GM12878 (cell line): Measurements from ENCODE around the gene SMURF1. TPM values are rescaled to one million over a fixed set of nuclear protein-coding genes. Genes with fewer than 3 reads are reported as not detected.

Experiments
- ATAC-seq: fragments of 200-7000 bp; cut with Tn5 transposase; 3 replicates; pipeline ENCODE4 v1.9.1; 2020; ENCODE audit warnings: mild to moderate bottlenecking, moderate library complexity
- BruUV-seq: library from RNA; stranded (reverse); fragments of 400-500 nt; replicated peaks from 2 replicates; lab custom pipeline; 2021; lab: Mats Ljungman, UMichigan
- CTCF ChIA-PET: fragments of 300-600 bp; sonication (Branson Sonifier 250); formaldehyde crosslinking; extraction: SDS; loops from one replicate; lab custom pipeline; 2021; ENCODE audit warnings: inconsistent platforms; lab: Yijun Ruan, JAX
- POLR2A ChIA-PET: fragments of 350-600 bp; formaldehyde crosslinking; extraction: SDS; loops from one replicate; lab custom pipeline; 2021; ENCODE audit warnings: inconsistent platforms; lab: Charles Lee
- RAD21 ChIA-PET: fragments of 300-600 bp; sonication (Branson Sonifier 250); formaldehyde crosslinking; loops from one replicate; lab custom pipeline; 2023; ENCODE audit warnings: antibody characterized with exemption; ENCODE audit not compliant: unreplicated experiment; lab: Charles Lee
- SMC1A ChIA-PET: fragments of 300-600 bp; sonication (Branson Sonifier 250); formaldehyde crosslinking; loops from one replicate; lab custom pipeline; 2023; ENCODE audit not compliant: unreplicated experiment, uncharacterized antibody; lab: Charles Lee
- DNase-seq: peaks from one replicate; pipeline ENCODE4 v3.0.0-alpha.2; 2011; ENCODE audit warnings: low read depth, low spot score
- FAIRE-seq: peaks from 3 replicates; lab custom pipeline; 2011; peaks lifted over from hg19 to GRCh38; lab: Jason Lieb, UNC
- H2AFZ ChIP-seq: 2 replicates; pipeline ENCODE4 v1.6.0; 2011; ENCODE audit warnings: low read depth, low read length, control low read depth; ENCODE audit not compliant: control insufficient read depth
- H3K27ac ChIP-seq: 2 replicates; pipeline ENCODE4 v1.5.1; 2011; ENCODE audit warnings: control low read depth; ENCODE audit not compliant: control insufficient read depth, insufficient read depth
- H3K27me3 ChIP-seq, 2 experiments: replicated peaks in 1 of 2; 2 replicates each; pipeline versions ENCODE4 v1.6.0 to v1.6.1; 2011; ENCODE audit warnings: low read length in 1 of 2; ENCODE audit not compliant: control insufficient read depth in 2 of 2, insufficient read depth in 2 of 2
- H3K36me3 ChIP-seq, 2 experiments: 2 replicates each; pipeline ENCODE4 v1.5.1; 2011; ENCODE audit warnings: low read length in 1 of 2; ENCODE audit not compliant: control insufficient read depth in 2 of 2, insufficient read depth in 2 of 2
- H3K4me1 ChIP-seq: 2 replicates; pipeline ENCODE4 v1.6.1; 2011; ENCODE audit warnings: mild to moderate bottlenecking, low read length, moderate library complexity, mixed read lengths; ENCODE audit not compliant: control insufficient read depth, insufficient read depth
- H3K4me2 ChIP-seq: 2 replicates; pipeline ENCODE4 v1.6.0; 2011; ENCODE audit warnings: control low read depth; ENCODE audit not compliant: control insufficient read depth, insufficient read depth
- H3K4me3 ChIP-seq: fragments of 200-600 bp; sonication (generic); 2 replicates; pipeline ENCODE4 v1.5.1; 2016
- H3K79me2 ChIP-seq: 2 replicates; pipeline ENCODE4 v1.6.0; 2011; ENCODE audit warnings: low read length; ENCODE audit not compliant: control insufficient read depth, insufficient read depth
- H3K9ac ChIP-seq: 2 replicates; pipeline ENCODE4 v1.8.0; 2011; ENCODE audit warnings: low read length, control low read depth, mixed read lengths; ENCODE audit not compliant: control insufficient read depth, insufficient read depth
- H3K9me3 ChIP-seq: replicated peaks from 3 replicates; pipeline ENCODE4 v1.5.1; 2011; ENCODE audit warnings: mild to moderate bottlenecking, low read length; ENCODE audit not compliant: control insufficient read depth, insufficient read depth
- H4K20me1 ChIP-seq: 2 replicates; pipeline ENCODE4 v1.6.0; 2011; ENCODE audit not compliant: control insufficient read depth, insufficient read depth
- CBX5 ChIP-seq: sonication (generic); IDR thresholded peaks from 2 replicates; pipeline ENCODE4 v1.6.1; 2016; ENCODE audit warnings: low read depth, moderate library complexity, mild to moderate bottlenecking, inconsistent platforms
- EED ChIP-seq: sonication (generic); IDR thresholded peaks from 2 replicates; pipeline ENCODE4 v1.6.1; 2016; ENCODE audit warnings: antibody characterized with exemption, low read depth
- MXI1 ChIP-seq: fragments of 150-350 bp; IDR thresholded peaks from 2 replicates; pipeline ENCODE4 v1.6.1; 2011; ENCODE audit warnings: low read depth, mild to moderate bottlenecking, inconsistent platforms, low read length, improper control_type of control experiment
- NR2C1 ChIP-seq: fragments of 450-650 bp; IDR thresholded peaks from 2 replicates; pipeline ENCODE4 v1.6.1; 2017; ENCODE audit warnings: antibody characterized with exemption, mild to moderate bottlenecking, moderate library complexity
- POLR2A ChIP-seq: IDR thresholded peaks from 2 replicates; pipeline ENCODE4 v1.6.1; 2011; ENCODE audit warnings: low read depth, mild to moderate bottlenecking, low read length
- RCOR1 ChIP-seq: conservative IDR thresholded peaks from 2 replicates; pipeline ENCODE4 v1.6.1; 2012; ENCODE audit warnings: low read depth, low read length, improper control_type of control experiment
- TBL1XR1 ChIP-seq: IDR thresholded peaks from 2 replicates; pipeline ENCODE4 v1.6.1; 2012; ENCODE audit warnings: low read depth, low read length, improper control_type of control experiment
- USF2 ChIP-seq: IDR thresholded peaks from 2 replicates; pipeline ENCODE4 v1.6.1; 2011; ENCODE audit warnings: low read depth, low read length, improper control_type of control experiment, borderline replicate concordance
- YY1 ChIP-seq: IDR thresholded peaks from 2 replicates; pipeline ENCODE4 v1.6.1; 2011; ENCODE audit warnings: low read depth, mild to moderate bottlenecking, low read length
- WGBS: methylation state at CpG from one replicate; pipeline ENCODE4 v1.1.6; 2016; ENCODE audit warnings: low lambda C conversion rate; ENCODE audit not compliant: insufficient replicate concordance, insufficient coverage; ENCODE audit errors: missing lambda C conversion rate; 5-methylcytosine and 5-hydroxymethylcytosine counted together
- in situ Hi-C: fragments of 300-500 bp; cut with MboI; formaldehyde crosslinking; loops from 9 replicates; pipeline ENCODE4 v1.14.3; 2018; ENCODE audit warnings: mixed read lengths
- intact Hi-C: fragments of 100-400 bp; cut with micrococcal nuclease; formaldehyde crosslinking; loops from one replicate; pipeline ENCODE4 v1.14.2; 2022; ENCODE audit not compliant: unreplicated experiment
- polyA plus RNA-seq, 11 experiments: library from polyadenylated mRNA; depleted of rRNA in 4 of 11; unstranded in 6 of 11; stranded (reverse) in 5 of 11; fragments of >200 nt; fragmentation: Nextera tagmentation in 4 of 11; fragmentation: Illumina TruSeq in 1 of 11; extraction: Ambion mirVana in 4 of 11; extraction: Trizol in 1 of 11; gene quantifications; 1 replicate in 1 of 11; 2 replicates in 10 of 11; pipeline versions ENCODE4 v1.2.1 to v1.2.3, GENCODE V29; 2011 to 2016; ENCODE audit warnings: inconsistent platforms in 2 of 11, missing spikeins in 2 of 11, low read depth in 1 of 11
- total RNA-seq, 4 experiments: library from RNA; depleted of rRNA in 3 of 4; stranded (reverse); fragments of >200 nt in 3 of 4; fragmentation: Illumina TruSeq in 1 of 4; extraction: Trizol in 1 of 4; gene quantifications; 2 replicates each; pipeline versions ENCODE4 v1.2.1 to v1.2.3, GENCODE V29; 2013 to 2021
- TF ChIP-seq, protein P1 (sequence below): IDR thresholded peaks from 2 replicates; pipeline ENCODE4 v1.6.1; 2011; ENCODE audit warnings: borderline replicate concordance, low read depth, mild to moderate bottlenecking, moderate library complexity, mixed read lengths, low read length; ENCODE audit not compliant: insufficient read depth; ENCODE audit errors: extremely low read length
- TF ChIP-seq, protein P2 (sequence below): fragments of 450-650 bp; IDR thresholded peaks from 2 replicates; pipeline ENCODE4 v1.6.1; 2014; ENCODE audit warnings: mild to moderate bottlenecking

Gene SMURF1
- total and polyA plus RNA-seq, 10 of the 15 experiments (the other 5 are each of a cell fraction or from before 2014, with no cell fraction given), result 0.76 to 14.0 (median 7.9) TPM

DNA sequence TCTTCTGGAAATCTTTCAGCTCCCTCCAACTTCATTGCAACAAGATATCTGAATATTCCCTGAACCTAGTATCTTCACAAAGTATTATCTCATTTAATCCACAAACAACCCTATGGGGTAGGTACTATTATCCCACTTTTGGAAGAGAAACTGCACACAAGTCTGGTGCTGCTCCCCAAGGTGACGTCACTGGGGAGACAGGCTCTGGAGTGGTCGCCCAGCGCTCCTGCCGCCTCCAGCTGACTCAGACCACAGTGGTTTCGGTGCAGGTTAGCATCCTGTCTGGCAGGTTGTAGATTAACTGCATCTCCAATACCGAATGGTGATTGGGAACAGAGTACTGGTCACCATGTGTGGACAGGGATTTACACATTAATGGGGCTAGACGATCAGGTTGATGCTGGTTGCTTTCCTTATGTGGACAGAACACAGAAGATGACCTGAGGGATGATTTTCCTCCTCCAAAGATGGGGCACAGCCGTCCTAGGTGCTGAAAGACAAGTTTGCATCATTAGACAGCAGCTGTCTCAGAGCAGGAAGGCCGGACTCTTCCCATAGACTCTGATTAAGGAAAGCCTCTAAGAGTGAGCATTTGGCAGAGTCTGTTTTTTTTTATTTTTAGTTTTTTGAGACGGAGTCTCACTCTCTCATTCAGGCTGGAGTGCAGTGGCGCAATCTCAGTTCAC is 137.0 kb downstream of the SMURF1 start:
- CTCF ChIA-PET, result interaction anchor here (2.2 kb wide), 1 partner anchor 11 kb away, joined by 7 read pairs; no protein-coding TSS in a partner anchor
- intact Hi-C loops (no loop called here), in situ Hi-C loops (no loop called here)
- DNase-seq (no peak), FAIRE-seq (no peak), ATAC-seq (no peak)
- Histone ChIP-seq H3K9ac (no peak overlapping the region), H4K20me1 (no peaks in the 10 kb centered on the region), H3K4me2 (no peak overlapping the region), H3K4me3 (no peak overlapping the region), H3K27me3 (no peaks in the 10 kb centered on the region), H3K9me3 (no peaks in the 10 kb centered on the region), H2AFZ (no peak overlapping the region), H3K4me1 (peaks cover 11% of the 10 kb centered on the region), H3K27ac (no peak overlapping the region), H3K79me2 (no peaks in the 10 kb centered on the region), H3K36me3 (peaks cover 33 to 51% of the 10 kb centered on the region in 2 experiments)
- SMC1A ChIA-PET, result interaction anchor here (0.9 to 2.3 kb wide), 2 partner anchors 10 to 11 kb away, joined by 5 to 9 read pairs; no protein-coding TSS in a partner anchor
- WGBS, result 98% methylated on average over 11 of the region's 11 CpGs
- no TSS peak for BruUV-seq
- RAD21 ChIA-PET, result no interaction called here
- TF ChIP-seq NR2C1 (no peak), POLR2A (0 out of 2 replicates have a peak, but pooled peaks have one; percentile 35), USF2 (no peak)
- POLR2A ChIA-PET, result interaction anchor here (0.5 to 0.9 kb wide), 2 partner anchors 11 to 207 kb away, joined by 3 to 6 read pairs; no protein-coding TSS in a partner anchor

DNA sequence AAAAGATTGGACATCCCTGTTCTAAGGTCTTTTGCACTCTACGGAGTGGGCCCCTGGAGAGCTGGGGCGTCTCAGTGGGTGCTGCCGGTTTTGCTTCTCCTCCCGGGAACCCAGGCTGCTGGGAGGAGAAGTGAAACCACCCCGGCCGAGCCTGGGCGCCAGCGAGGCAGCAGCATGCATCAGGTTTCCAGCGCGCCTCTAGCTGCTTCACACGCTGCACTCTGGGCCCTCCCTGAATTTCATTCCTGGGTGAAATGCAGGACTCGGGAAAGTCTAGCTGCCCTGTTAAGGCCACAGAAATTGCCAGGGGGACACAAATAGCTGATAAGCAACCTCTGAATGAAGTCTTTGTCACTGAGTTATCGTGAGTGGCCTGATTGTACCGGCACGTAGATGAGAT is 138.1 kb downstream of the SMURF1 start:
- Histone ChIP-seq H3K9me3 (no peaks in the 10 kb centered on the region), H3K4me1 (peaks cover 11% of the 10 kb centered on the region), H3K4me3 (no peak overlapping the region), H3K4me2 (no peak overlapping the region), H2AFZ (no peak overlapping the region), H3K27ac (peak overlapping the region; percentile 51), H3K27me3 (no peaks in the 10 kb centered on the region), H3K9ac (no peak overlapping the region; the same call in 1 of the 2 replicates), H3K79me2 (no peaks in the 10 kb centered on the region), H4K20me1 (no peaks in the 10 kb centered on the region), H3K36me3 (peaks cover 24 to 47% of the 10 kb centered on the region in 2 experiments)
- SMC1A ChIA-PET, result interaction anchor here (0.9 to 2.3 kb wide), 3 partner anchors 9 to 307 kb away, joined by 3 to 9 read pairs (median 6); no protein-coding TSS in a partner anchor
- peak; percentile 65 for FAIRE-seq
- in situ Hi-C loops (no loop called here), intact Hi-C loops (no loop called here)
- ATAC-seq, result peak; percentile 61
- RAD21 ChIA-PET, result interaction anchor here (0.9 kb wide), 1 partner anchor 9 kb away, joined by 3 read pairs; no protein-coding TSS in a partner anchor
- POLR2A ChIA-PET, result interaction anchor here (0.9 kb wide), 1 partner anchor 10 kb away, joined by 3 read pairs; no protein-coding TSS in a partner anchor
- CTCF ChIA-PET, result interaction anchor here (0.6 to 2.2 kb wide), 3 partner anchors 9 to 575 kb away, joined by 3 to 7 read pairs (median 3); no protein-coding TSS in a partner anchor
- no TSS peak for BruUV-seq
- no peak for DNase-seq
- WGBS, result 39% methylated on average over 15 of the region's 15 CpGs
- TF ChIP-seq, protein P1, sequence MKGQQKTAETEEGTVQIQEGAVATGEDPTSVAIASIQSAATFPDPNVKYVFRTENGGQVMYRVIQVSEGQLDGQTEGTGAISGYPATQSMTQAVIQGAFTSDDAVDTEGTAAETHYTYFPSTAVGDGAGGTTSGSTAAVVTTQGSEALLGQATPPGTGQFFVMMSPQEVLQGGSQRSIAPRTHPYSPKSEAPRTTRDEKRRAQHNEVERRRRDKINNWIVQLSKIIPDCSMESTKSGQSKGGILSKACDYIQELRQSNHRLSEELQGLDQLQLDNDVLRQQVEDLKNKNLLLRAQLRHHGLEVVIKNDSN, result no peak
- TF ChIP-seq CBX5 (0 out of 2 replicates have a peak, but pooled peaks have one; percentile 49), MXI1 (no peak), YY1 (no peak), EED (0 out of 2 replicates have a peak, but pooled peaks have one; percentile 31), RCOR1 (no peak), TBL1XR1 (no peak)
- TF ChIP-seq, protein P2, sequence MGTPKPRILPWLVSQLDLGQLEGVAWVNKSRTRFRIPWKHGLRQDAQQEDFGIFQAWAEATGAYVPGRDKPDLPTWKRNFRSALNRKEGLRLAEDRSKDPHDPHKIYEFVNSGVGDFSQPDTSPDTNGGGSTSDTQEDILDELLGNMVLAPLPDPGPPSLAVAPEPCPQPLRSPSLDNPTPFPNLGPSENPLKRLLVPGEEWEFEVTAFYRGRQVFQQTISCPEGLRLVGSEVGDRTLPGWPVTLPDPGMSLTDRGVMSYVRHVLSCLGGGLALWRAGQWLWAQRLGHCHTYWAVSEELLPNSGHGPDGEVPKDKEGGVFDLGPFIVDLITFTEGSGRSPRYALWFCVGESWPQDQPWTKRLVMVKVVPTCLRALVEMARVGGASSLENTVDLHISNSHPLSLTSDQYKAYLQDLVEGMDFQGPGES, result no peak
